ENCODE measurements around the gene SPRYD3.
"Not testable (repeated sequence)": the region's sequence is repeated elsewhere in the genome, so short reads cannot be mapped to it uniquely, and the experiment has no call there.

The SPRYD3 gene

GRCh38 chr12:53101931-53102781, 23.0 kb upstream of the SPRYD3 start:
- no peak for DNase-seq

GRCh38 chr12:53101266-53101665, 22.1 kb upstream of the SPRYD3 start:
- DNase-seq, result no peak

- no peak for DNase-seq
These were observed 21.4 kb upstream of the SPRYD3 start for GRCh38 chr12:53100466-53101151.

GRCh38 chr12:53099071-53099882, 20.1 kb upstream of the SPRYD3 start:
- DNase-seq, result peak; percentile 95

GRCh38 chr12:53098354-53098981, 19.3 kb upstream of the SPRYD3 start:
- DNase-seq, result no peak

- DNase-seq, result peak; percentile 85
These were observed 18.6 kb upstream of the SPRYD3 start, which contains the start of gene IGFBP6 for GRCh38 chr12:53097564-53098353. Gene IGFBP6, plus strand, starts transcription at chr12:53097667. Its CDS starts 51 bp downstream, at chr12:53097718.

GRCh38 chr12:53097207-53097563, 18.0 kb upstream of the SPRYD3 start:
- DNase-seq, result peak; percentile 33

- peak; percentile 44 for DNase-seq
These were observed 17.6 kb upstream of the SPRYD3 start for GRCh38 chr12:53096759-53097158.

- peak; percentile 53 for DNase-seq
These were observed 17.0 kb upstream of the SPRYD3 start for GRCh38 chr12:53096089-53096741.

- not testable (repeated sequence) for DNase-seq
These were observed 16.4 kb upstream of the SPRYD3 start for GRCh38 chr12:53095596-53095895.

- DNase-seq, result peak; percentile 24
These were observed 15.8 kb upstream of the SPRYD3 start for GRCh38 chr12:53094796-53095595.

GRCh38 chr12:53094394-53094787, 15.2 kb upstream of the SPRYD3 start:
- DNase-seq, result no peak

- no peak for DNase-seq
These were observed 14.7 kb upstream of the SPRYD3 start for GRCh38 chr12:53093777-53094393.

GRCh38 chr12:53091756-53092155, 12.6 kb upstream of the SPRYD3 start:
- DNase-seq, result no peak

GRCh38 chr12:53090554-53090953, 11.4 kb upstream of the SPRYD3 start:
- DNase-seq, result no peak

GRCh38 chr12:53090105-53090504, 10.9 kb upstream of the SPRYD3 start:
- DNase-seq, result no peak

GRCh38 chr12:53086361-53086760, 7.2 kb upstream of the SPRYD3 start:
- no peak for DNase-seq

GRCh38 chr12:53082637-53083175, 3.5 kb upstream of the SPRYD3 start:
- no peak for DNase-seq

- no peak for DNase-seq
These were observed 565 bp downstream of the SPRYD3 start for GRCh38 chr12:53078425-53079225.

All from activated effector memory CD4-positive, alpha-beta T cell treated with anti-CD3 and anti-CD28 coated beads, Interleukin-2, amount 50 U/mL, for 16 hours (primary cell).